H1 (cell line): Measurements from ENCODE around the gene CAPG.

Source experiments
- CEBPB ChIP-seq: IDR thresholded peaks from 2 replicates; pipeline ENCODE4 v1.6.1; 2012; ENCODE audit warnings: low read depth, low read length
- EGR1 ChIP-seq: IDR thresholded peaks from 2 replicates; pipeline ENCODE4 v1.6.1; 2011; ENCODE audit warnings: low read depth, low read length, borderline replicate concordance
- GABPA ChIP-seq: IDR thresholded peaks from 2 replicates; pipeline ENCODE4 v1.6.1; 2011; ENCODE audit warnings: mild to moderate bottlenecking, low read length, moderate library complexity, borderline replicate concordance; ENCODE audit not compliant: insufficient read depth
- PHF8 ChIP-seq: fragments of 200-600 bp; sonication (generic); conservative IDR thresholded peaks from 2 replicates; pipeline ENCODE4 v1.7.1; 2012; ENCODE audit warnings: low read depth, mild to moderate bottlenecking, inconsistent platforms, low read length, moderate library complexity
- POLR2A ChIP-seq, 2 experiments: IDR thresholded peaks; 1 replicate in 1 of 2; 2 replicates in 1 of 2; pipeline ENCODE4 v1.6.1; 2011; ENCODE audit warnings: low read depth in 2 of 2, low read length in 2 of 2, mild to moderate bottlenecking in 2 of 2; ENCODE audit errors: control extremely low read depth in 1 of 2
- POLR2AphosphoS5 ChIP-seq: IDR thresholded peaks from 2 replicates; pipeline ENCODE4 v1.6.1; 2011; ENCODE audit warnings: low read depth, low read length
- POU5F1 ChIP-seq: IDR thresholded peaks from 2 replicates; pipeline ENCODE4 v1.6.1; 2011; ENCODE audit warnings: low read depth, mild to moderate bottlenecking, low read length, moderate library complexity
- RAD21 ChIP-seq, 2 experiments: IDR thresholded peaks in 1 of 2; conservative IDR thresholded peaks in 1 of 2; 2 replicates each; pipeline ENCODE4 v1.6.1; 2011; ENCODE audit warnings: low read depth in 2 of 2, low read length in 2 of 2, improper control_type of control experiment in 1 of 2, inconsistent platforms in 1 of 2, mild to moderate bottlenecking in 1 of 2, moderate library complexity in 1 of 2
- RFX5 ChIP-seq: IDR thresholded peaks from 2 replicates; pipeline ENCODE4 v1.6.1; 2011; ENCODE audit warnings: low read depth, low read length, improper control_type of control experiment, borderline replicate concordance
- SP1 ChIP-seq: IDR thresholded peaks from 2 replicates; pipeline ENCODE4 v1.6.1; 2011; ENCODE audit warnings: low read depth, low read length
- YY1 ChIP-seq: IDR thresholded peaks from 2 replicates; pipeline ENCODE4 v1.6.1; 2011; ENCODE audit warnings: low read depth, mild to moderate bottlenecking, low read length
- TF ChIP-seq, protein P1 (sequence below), 3 experiments: IDR thresholded peaks; 1 replicate in 2 of 3; 2 replicates in 1 of 3; pipeline versions ENCODE4 v1.5.1 to v1.6.1; 2011; ENCODE audit warnings: low read length in 3 of 3, mild to moderate bottlenecking in 3 of 3, inconsistent platforms in 2 of 3, low read depth in 1 of 3, moderate library complexity in 1 of 3; ENCODE audit not compliant: insufficient read depth in 1 of 3; ENCODE audit errors: control extremely low read depth in 1 of 3

DNA sequence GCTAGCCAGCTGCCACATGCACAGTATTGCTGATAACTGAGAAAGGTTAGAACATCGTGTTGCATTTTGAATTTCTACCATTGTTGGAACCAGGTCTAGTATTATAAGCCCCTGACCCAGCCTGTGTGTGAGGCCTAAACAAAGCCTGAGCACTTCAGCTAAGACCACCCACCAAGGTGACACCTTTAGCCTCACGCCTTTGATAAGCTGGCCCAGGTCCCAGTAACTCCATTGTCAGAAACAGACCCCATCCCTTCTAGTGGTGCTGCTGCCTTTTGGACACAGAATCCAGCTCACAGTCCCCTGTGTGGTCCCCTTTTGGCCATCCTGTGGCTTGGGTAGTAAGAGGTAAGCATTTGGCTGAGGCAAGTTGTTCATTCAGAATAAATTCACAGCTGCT, 54.0 kb downstream of the CAPG start:
- TF ChIP-seq, protein P1, sequence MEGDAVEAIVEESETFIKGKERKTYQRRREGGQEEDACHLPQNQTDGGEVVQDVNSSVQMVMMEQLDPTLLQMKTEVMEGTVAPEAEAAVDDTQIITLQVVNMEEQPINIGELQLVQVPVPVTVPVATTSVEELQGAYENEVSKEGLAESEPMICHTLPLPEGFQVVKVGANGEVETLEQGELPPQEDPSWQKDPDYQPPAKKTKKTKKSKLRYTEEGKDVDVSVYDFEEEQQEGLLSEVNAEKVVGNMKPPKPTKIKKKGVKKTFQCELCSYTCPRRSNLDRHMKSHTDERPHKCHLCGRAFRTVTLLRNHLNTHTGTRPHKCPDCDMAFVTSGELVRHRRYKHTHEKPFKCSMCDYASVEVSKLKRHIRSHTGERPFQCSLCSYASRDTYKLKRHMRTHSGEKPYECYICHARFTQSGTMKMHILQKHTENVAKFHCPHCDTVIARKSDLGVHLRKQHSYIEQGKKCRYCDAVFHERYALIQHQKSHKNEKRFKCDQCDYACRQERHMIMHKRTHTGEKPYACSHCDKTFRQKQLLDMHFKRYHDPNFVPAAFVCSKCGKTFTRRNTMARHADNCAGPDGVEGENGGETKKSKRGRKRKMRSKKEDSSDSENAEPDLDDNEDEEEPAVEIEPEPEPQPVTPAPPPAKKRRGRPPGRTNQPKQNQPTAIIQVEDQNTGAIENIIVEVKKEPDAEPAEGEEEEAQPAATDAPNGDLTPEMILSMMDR (IDR thresholded peaks at IDR 0.05; ENCODE audit: control extremely low read depth in 1 of 3, insufficient read depth in 1 of 3, low read depth in 1 of 3, low read length in 3 of 3), result no peak
- TF ChIP-seq RAD21 (IDR thresholded peaks at IDR 0.05 in 1 of 2, conservative IDR thresholded peaks at IDR 0.05 in 1 of 2; ENCODE audit: low read depth in 2 of 2, low read length in 2 of 2) (no peak), POU5F1 (no peak), SP1 (no peak), POLR2AphosphoS5 (no peak), GABPA (no peak), POLR2A (IDR thresholded peaks at IDR 0.05; ENCODE audit: control extremely low read depth in 1 of 2, low read depth in 2 of 2, low read length in 2 of 2) (no peak), YY1 (no peak), CEBPB (no peak), RFX5 (no peak), EGR1 (no peak), PHF8 (no peak)
